ENCODE measurements around the gene S100A3. TPM values are rescaled to one million over a fixed set of nuclear protein-coding genes. Genes with fewer than 3 reads are reported as not detected.
"Not testable (repeated sequence)": the region's sequence is repeated elsewhere in the genome, so short reads cannot be mapped to it uniquely, and the experiment has no call there.

The S100A3 gene
- total and polyA plus RNA-seq, 2 of the 13 experiments (the other 11 are each of a cell fraction or from before 2014, with no cell fraction given) = 2.5 to 4.5 TPM

GRCh38 chr1:153525088-153525728, 23.9 kb downstream of the S100A3 start (continued):
- TF ChIP-seq MIXL1 (CRISPR knock-in tag; IDR thresholded peaks at IDR 0.05) = no peak
- no peak for TF ChIP-seq SNAI1 (CRISPR knock-in tag; IDR thresholded peaks at IDR 0.05; ENCODE audit: borderline replicate concordance)
- no peak for TF ChIP-seq ZNF136 (CRISPR knock-in tag; IDR thresholded peaks at IDR 0.05; ENCODE audit: low read depth)
- TF ChIP-seq HES4 (CRISPR knock-in tag; IDR thresholded peaks at IDR 0.05; ENCODE audit: borderline replicate concordance) = no peak
- no peak for TF ChIP-seq XRCC5 (optimal IDR thresholded peaks at IDR 0.05; ENCODE audit: low read length)
- no peak for TF ChIP-seq NFKBIZ (CRISPR knock-in tag; IDR thresholded peaks at IDR 0.05)
- TF ChIP-seq SALL2 (CRISPR knock-in tag; IDR thresholded peaks at IDR 0.05) = no peak
- no peak for TF ChIP-seq HNF4A (CRISPR knock-in tag; IDR thresholded peaks at IDR 0.05)
- no peak for TF ChIP-seq YEATS2 (CRISPR knock-in tag; IDR thresholded peaks at IDR 0.05; ENCODE audit: borderline replicate concordance)
- TF ChIP-seq ZIK1 (CRISPR knock-in tag; IDR thresholded peaks at IDR 0.05; ENCODE audit: borderline replicate concordance, low read depth) = no peak

DNA sequence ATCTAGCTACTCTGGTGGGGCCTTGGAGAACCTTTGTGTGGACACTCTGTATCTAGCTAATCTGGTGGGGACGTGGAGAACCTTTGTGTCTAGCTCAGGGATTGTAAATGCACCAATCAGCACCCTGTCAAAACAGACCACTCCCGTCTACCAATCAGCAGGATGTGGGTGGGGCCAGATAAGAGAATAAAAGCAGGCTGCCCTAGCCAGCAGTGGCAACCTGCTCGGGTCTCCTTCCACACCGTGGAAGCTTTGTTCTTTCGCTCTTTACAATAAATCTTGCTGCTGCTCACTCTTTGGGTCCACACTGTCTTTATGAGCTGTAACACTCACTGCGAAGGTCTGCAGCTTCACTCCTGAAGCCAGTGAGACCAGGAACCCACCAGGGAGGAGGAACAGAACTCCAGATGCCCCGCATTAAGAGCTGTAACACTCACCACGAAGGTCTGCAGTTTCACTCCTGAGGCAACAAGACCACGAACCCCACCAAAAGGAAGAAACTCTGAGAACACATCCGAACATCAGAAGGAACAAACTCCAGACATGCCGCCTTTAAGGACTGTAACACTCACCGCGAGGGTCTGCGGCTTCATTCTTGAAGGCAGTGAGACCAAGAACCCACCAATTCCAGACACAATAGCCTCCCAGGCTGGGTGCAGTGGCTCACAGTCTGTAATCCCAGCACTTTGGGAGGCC, 26.6 kb downstream of the S100A3 start:
- WGBS (ENCODE audit: low lambda C conversion rate) = 62% methylated on average over 12 of the region's 14 CpGs
- ATAC-seq; H3K4me3 ChIP-seq (replicated peaks in 1 of 3; ENCODE audit: insufficient read depth in 1 of 3, low read depth in 2 of 3, low read length in 3 of 3); H3K9me3 ChIP-seq (ENCODE audit: low read length); intact Hi-C loops (cut with micrococcal nuclease; ENCODE audit: unreplicated experiment); H4K20me1 ChIP-seq (ENCODE audit: insufficient read depth, low read length); H3K4me2 ChIP-seq (ENCODE audit: low read depth, low read length); H3K79me2 ChIP-seq (ENCODE audit: insufficient read depth, low read length); FAIRE-seq; H3K36me3 ChIP-seq (replicated peaks in 1 of 2; ENCODE audit: control insufficient read depth in 1 of 2, insufficient read depth in 2 of 2, low read length in 2 of 2); H3K27ac ChIP-seq (ENCODE audit: extremely low read length, insufficient read depth, low read length); DNase-seq (ENCODE audit: low spot score); BruUV-seq (replicated peaks); H3K27me3 ChIP-seq (ENCODE audit: control insufficient read depth in 1 of 2, insufficient read depth in 2 of 2, low read length in 2 of 2); in situ Hi-C loops (cut with HindIII; ENCODE audit: extremely low pct_ligation_motif_present, low pct_unique_long_range_greater_than_20kb); CTCF ChIA-PET (ENCODE audit: low intra/inter-chr PET ratio, low total read pairs); H3K9ac ChIP-seq (ENCODE audit: insufficient read depth, low read depth, low read length); H2AFZ ChIP-seq (ENCODE audit: low read length): not testable (repeated sequence)
- peaks cover 21% of the 10 kb centered on the region for H3K4me1 ChIP-seq (ENCODE audit: insufficient read depth, low read length)
- POLR2A ChIA-PET = interaction anchor here (1.1 kb wide), 1 partner anchor 23 kb away, joined by 4 read pairs; the partner anchor contains the start of gene S100A4
- TF ChIP-seq NFYC (CRISPR knock-in tag; IDR thresholded peaks at IDR 0.05) = peak; percentile 51
- peak; percentile 70 for TF ChIP-seq NFYB (CRISPR knock-in tag; IDR thresholded peaks at IDR 0.05)

GRCh38 chr1:153521808-153522207, 27.2 kb downstream of the S100A3 start:
- H3K27me3 ChIP-seq (ENCODE audit: control insufficient read depth in 1 of 2, insufficient read depth in 2 of 2, low read length in 2 of 2); FAIRE-seq; intact Hi-C loops (cut with micrococcal nuclease; ENCODE audit: unreplicated experiment); H2AFZ ChIP-seq (ENCODE audit: low read length); H3K4me3 ChIP-seq (replicated peaks in 1 of 3; ENCODE audit: insufficient read depth in 1 of 3, low read depth in 2 of 3, low read length in 3 of 3); H3K9ac ChIP-seq (ENCODE audit: insufficient read depth, low read depth, low read length); POLR2A ChIA-PET; BruUV-seq (replicated peaks); ATAC-seq; CTCF ChIA-PET (ENCODE audit: low intra/inter-chr PET ratio, low total read pairs); H3K27ac ChIP-seq (ENCODE audit: extremely low read length, insufficient read depth, low read length); H3K4me2 ChIP-seq (ENCODE audit: low read depth, low read length); H3K36me3 ChIP-seq (replicated peaks in 1 of 2; ENCODE audit: control insufficient read depth in 1 of 2, insufficient read depth in 2 of 2, low read length in 2 of 2); in situ Hi-C loops (cut with HindIII; ENCODE audit: extremely low pct_ligation_motif_present, low pct_unique_long_range_greater_than_20kb); DNase-seq (ENCODE audit: low spot score); H3K9me3 ChIP-seq (ENCODE audit: low read length); H4K20me1 ChIP-seq (ENCODE audit: insufficient read depth, low read length); H3K79me2 ChIP-seq (ENCODE audit: insufficient read depth, low read length): not testable (repeated sequence)
- 97% methylated on average over 14 of the region's 37 CpGs for WGBS (ENCODE audit: low lambda C conversion rate)
- H3K4me1 ChIP-seq (ENCODE audit: insufficient read depth, low read length) = peaks cover 18% of the 10 kb centered on the region

All from HepG2 (cell line).